Measurements from ENCODE around the gene CMTM8. TPM values are rescaled to one million over a fixed set of nuclear protein-coding genes. Genes with fewer than 3 reads are reported as not detected.

Gene CMTM8
- total RNA-seq, 2 donors from 2014 or later, result 5.8 to 11.6 TPM

DNA sequence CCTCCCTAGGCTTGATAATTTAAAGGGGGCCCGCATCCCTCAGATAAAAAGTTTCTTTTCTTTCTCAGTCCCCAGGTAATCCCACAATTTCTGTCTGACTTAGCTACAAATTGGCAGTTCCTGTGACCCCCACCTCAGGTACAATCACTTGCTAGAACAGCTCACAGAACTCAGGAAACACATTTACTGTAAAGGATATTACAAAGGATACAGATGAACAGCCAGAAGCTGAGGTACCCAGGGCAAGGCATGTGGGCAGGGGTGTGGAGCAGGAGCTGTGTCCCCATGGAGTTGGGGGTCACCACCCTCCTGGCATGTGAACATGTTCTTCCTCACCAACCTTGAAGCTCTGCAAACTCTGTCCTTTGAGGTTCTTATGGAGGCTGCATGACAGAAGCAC lies 73.8 kb downstream of the CMTM8 start:
- H3K9me3 Mint-ChIP-seq, result no peaks in the 10 kb centered on the region
- Histone ChIP-seq H3K27ac (ENCODE audit: low read depth, low read length) (no peak overlapping the region), H3K36me3 (ENCODE audit: control insufficient read depth, insufficient read depth, low read length) (no peaks in the 10 kb centered on the region), H3K27me3 (ENCODE audit: control insufficient read depth, insufficient read depth, low read length, poor library complexity, severe bottlenecking) (no peaks in the 10 kb centered on the region), H3K9me3 (ENCODE audit: control insufficient read depth, low read length) (no peaks in the 10 kb centered on the region), H3K4me1 (ENCODE audit: control insufficient read depth, insufficient read depth, low read length) (no peaks in the 10 kb centered on the region), H3K4me3 (ENCODE audit: low read length) (no peak overlapping the region), H3K9ac (ENCODE audit: extremely low read depth, low read length, poor library complexity, severe bottlenecking) (no peak overlapping the region)
- H3K4me3 Mint-ChIP-seq, result no peak overlapping the region
- TF ChIP-seq, protein P1, sequence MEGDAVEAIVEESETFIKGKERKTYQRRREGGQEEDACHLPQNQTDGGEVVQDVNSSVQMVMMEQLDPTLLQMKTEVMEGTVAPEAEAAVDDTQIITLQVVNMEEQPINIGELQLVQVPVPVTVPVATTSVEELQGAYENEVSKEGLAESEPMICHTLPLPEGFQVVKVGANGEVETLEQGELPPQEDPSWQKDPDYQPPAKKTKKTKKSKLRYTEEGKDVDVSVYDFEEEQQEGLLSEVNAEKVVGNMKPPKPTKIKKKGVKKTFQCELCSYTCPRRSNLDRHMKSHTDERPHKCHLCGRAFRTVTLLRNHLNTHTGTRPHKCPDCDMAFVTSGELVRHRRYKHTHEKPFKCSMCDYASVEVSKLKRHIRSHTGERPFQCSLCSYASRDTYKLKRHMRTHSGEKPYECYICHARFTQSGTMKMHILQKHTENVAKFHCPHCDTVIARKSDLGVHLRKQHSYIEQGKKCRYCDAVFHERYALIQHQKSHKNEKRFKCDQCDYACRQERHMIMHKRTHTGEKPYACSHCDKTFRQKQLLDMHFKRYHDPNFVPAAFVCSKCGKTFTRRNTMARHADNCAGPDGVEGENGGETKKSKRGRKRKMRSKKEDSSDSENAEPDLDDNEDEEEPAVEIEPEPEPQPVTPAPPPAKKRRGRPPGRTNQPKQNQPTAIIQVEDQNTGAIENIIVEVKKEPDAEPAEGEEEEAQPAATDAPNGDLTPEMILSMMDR (conservative IDR thresholded peaks at IDR 0.05), result no peak
- no peaks in the 10 kb centered on the region for H3K36me3 Mint-ChIP-seq (ENCODE audit: low read depth)
- no peak for DNase-seq
- peaks cover 16% of the 10 kb centered on the region for H3K4me1 Mint-ChIP-seq
- WGBS, 2 experiments (ENCODE audit: insufficient coverage in 1 of 2, insufficient read length in 1 of 2), result 97 to 100% methylated on average over 1 of the region's 1 CpG
- H3K27ac Mint-ChIP-seq, result no peak overlapping the region
- H3K27me3 Mint-ChIP-seq (ENCODE audit: insufficient read depth), result no peaks in the 10 kb centered on the region

- Mint-ChIP-seq H3K36me3 (ENCODE audit: low read depth) (no peaks in the 10 kb centered on the region), H3K9me3 (no peaks in the 10 kb centered on the region), H3K4me3 (no peak overlapping the region), H3K27ac (no peak overlapping the region), H3K4me1 (peaks cover 7% of the 10 kb centered on the region), H3K27me3 (ENCODE audit: insufficient read depth) (no peaks in the 10 kb centered on the region)
- 94 to 98% methylated on average over 6 of the region's 6 CpGs for WGBS, 2 experiments (ENCODE audit: insufficient coverage in 1 of 2, insufficient read length in 1 of 2)
- H3K4me1 ChIP-seq (ENCODE audit: control insufficient read depth, insufficient read depth, low read length), result no peaks in the 10 kb centered on the region
- no peak overlapping the region for H3K4me3 ChIP-seq (ENCODE audit: low read length)
- no peaks in the 10 kb centered on the region for H3K27me3 ChIP-seq (ENCODE audit: control insufficient read depth, insufficient read depth, low read length, poor library complexity, severe bottlenecking)
- no peak overlapping the region for H3K27ac ChIP-seq (ENCODE audit: low read depth, low read length)
- no peak overlapping the region for H3K9ac ChIP-seq (ENCODE audit: extremely low read depth, low read length, poor library complexity, severe bottlenecking)
- DNase-seq, result no peak
- H3K36me3 ChIP-seq (ENCODE audit: control insufficient read depth, insufficient read depth, low read length), result no peaks in the 10 kb centered on the region
- no peaks in the 10 kb centered on the region for H3K9me3 ChIP-seq (ENCODE audit: control insufficient read depth, low read length)
- TF ChIP-seq, protein P1 (conservative IDR thresholded peaks at IDR 0.05), result no peak
Observed at GRCh38 chr3:32313169-32313568, 74.7 kb downstream of the CMTM8 start.

DNA sequence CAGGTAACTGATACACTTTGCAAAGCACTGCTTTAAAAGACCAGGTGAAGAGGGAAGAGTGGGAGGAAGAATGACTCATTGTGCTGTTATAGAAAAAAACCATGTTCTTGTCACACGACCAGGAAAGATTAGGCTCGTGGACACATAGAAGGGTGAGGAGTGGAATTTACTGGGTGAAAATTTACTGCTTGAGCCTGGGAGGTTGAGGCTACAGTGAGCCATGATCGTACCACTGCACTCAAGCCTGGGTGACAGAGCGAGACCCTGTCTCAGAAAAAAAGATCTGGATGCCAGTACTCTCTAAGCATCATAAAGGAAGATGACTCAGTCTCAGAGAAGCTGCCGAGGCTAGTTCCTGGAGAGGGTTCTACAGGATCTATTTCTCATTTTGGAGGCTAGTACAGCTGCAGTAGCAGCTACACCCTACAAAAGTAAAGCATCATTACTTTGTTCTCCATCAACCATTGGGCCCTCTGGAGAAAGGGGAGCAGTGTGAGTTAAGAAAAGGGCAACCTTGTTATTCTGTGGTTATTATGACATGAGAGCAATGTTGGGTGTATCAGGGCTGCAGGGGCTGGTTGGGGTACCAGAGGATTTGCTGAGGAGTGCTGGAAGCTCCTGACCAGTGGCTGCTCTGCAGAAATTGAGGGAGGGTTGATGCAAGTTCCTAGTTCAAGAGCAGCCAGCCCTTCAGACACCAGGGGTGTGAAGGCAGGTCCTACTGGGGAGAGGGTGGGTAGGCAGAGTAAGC lies 75.4 kb downstream of the CMTM8 start:
- 80 to 85% methylated on average over 5 of the region's 5 CpGs for WGBS, 2 experiments (ENCODE audit: insufficient coverage in 1 of 2, insufficient read length in 1 of 2)
- H3K4me3 ChIP-seq (ENCODE audit: low read length), result no peak overlapping the region
- H3K27ac ChIP-seq (ENCODE audit: low read depth, low read length), result no peak overlapping the region
- Mint-ChIP-seq H3K27ac (peak overlapping the region; percentile 42), H3K36me3 (ENCODE audit: low read depth) (no peaks in the 10 kb centered on the region), H3K4me3 (no peak overlapping the region), H3K9me3 (no peaks in the 10 kb centered on the region), H3K4me1 (peaks cover 7% of the 10 kb centered on the region), H3K27me3 (ENCODE audit: insufficient read depth) (no peaks in the 10 kb centered on the region)
- H3K36me3 ChIP-seq (ENCODE audit: control insufficient read depth, insufficient read depth, low read length), result no peaks in the 10 kb centered on the region
- no peak overlapping the region for H3K9ac ChIP-seq (ENCODE audit: extremely low read depth, low read length, poor library complexity, severe bottlenecking)
- H3K27me3 ChIP-seq (ENCODE audit: control insufficient read depth, insufficient read depth, low read length, poor library complexity, severe bottlenecking), result no peaks in the 10 kb centered on the region
- no peak for DNase-seq
- H3K4me1 ChIP-seq (ENCODE audit: control insufficient read depth, insufficient read depth, low read length), result no peaks in the 10 kb centered on the region
- TF ChIP-seq, protein P1 (conservative IDR thresholded peaks at IDR 0.05), result no peak
- H3K9me3 ChIP-seq (ENCODE audit: control insufficient read depth, low read length), result no peaks in the 10 kb centered on the region
